ENCODE measurements around the gene PRPF18. TPM values are rescaled to one million over a fixed set of nuclear protein-coding genes. Genes with fewer than 3 reads are reported as not detected.

PRPF18 gene
- total and polyA plus RNA-seq, 2 experiments from 2014 or later = 19.3 to 24.7 TPM

DNA sequence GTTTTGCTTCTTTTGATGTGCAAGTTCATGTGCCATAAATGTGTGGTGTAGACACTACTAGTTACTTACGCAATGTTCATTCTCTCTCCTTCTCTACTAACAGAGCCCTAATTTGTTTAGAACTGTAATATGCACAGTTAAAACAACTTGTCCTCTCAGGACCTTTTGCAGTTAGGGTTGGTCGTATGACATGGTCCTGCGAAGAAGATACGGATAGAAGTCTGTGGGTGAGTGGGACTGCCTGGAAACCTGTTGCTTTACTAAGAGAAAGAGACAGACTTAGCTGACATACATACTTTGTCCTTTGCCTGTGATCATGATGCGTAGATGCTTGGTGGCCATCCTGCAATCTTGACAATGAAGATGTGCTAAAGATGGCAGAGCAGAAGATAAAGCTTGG is 51.1 kb downstream of the PRPF18 start:
- no peak overlapping the region for H3K4me3 ChIP-seq
- WGBS (ENCODE audit: low lambda C conversion rate, missing lambda C conversion rate) = 96% methylated on average over 5 of the region's 5 CpGs
- TF ChIP-seq EZH2 (IDR thresholded peaks at IDR 0.05; ENCODE audit: borderline replicate concordance) = no peak
- TF ChIP-seq, protein P1, sequence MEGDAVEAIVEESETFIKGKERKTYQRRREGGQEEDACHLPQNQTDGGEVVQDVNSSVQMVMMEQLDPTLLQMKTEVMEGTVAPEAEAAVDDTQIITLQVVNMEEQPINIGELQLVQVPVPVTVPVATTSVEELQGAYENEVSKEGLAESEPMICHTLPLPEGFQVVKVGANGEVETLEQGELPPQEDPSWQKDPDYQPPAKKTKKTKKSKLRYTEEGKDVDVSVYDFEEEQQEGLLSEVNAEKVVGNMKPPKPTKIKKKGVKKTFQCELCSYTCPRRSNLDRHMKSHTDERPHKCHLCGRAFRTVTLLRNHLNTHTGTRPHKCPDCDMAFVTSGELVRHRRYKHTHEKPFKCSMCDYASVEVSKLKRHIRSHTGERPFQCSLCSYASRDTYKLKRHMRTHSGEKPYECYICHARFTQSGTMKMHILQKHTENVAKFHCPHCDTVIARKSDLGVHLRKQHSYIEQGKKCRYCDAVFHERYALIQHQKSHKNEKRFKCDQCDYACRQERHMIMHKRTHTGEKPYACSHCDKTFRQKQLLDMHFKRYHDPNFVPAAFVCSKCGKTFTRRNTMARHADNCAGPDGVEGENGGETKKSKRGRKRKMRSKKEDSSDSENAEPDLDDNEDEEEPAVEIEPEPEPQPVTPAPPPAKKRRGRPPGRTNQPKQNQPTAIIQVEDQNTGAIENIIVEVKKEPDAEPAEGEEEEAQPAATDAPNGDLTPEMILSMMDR (IDR thresholded peaks at IDR 0.05; ENCODE audit: poor library complexity) = no peak
- no peak for TF ChIP-seq EZH2phosphoT487 (IDR thresholded peaks at IDR 0.05; ENCODE audit: low read depth, severe bottlenecking, unreplicated experiment)
- no peak for DNase-seq (ENCODE audit: low spot score)
- H3K4me1 ChIP-seq (ENCODE audit: insufficient read depth) = no peaks in the 10 kb centered on the region
- H3K27ac ChIP-seq = no peak overlapping the region
- no peaks in the 10 kb centered on the region for H3K27me3 ChIP-seq
- H2AFZ ChIP-seq = no peak overlapping the region
- H3K79me2 ChIP-seq = no peaks in the 10 kb centered on the region
- H3K9me2 ChIP-seq (replicated peaks; ENCODE audit: insufficient read depth) = no peaks in the 10 kb centered on the region
- no peaks in the 10 kb centered on the region for H3K9me3 ChIP-seq (ENCODE audit: low read depth)
- no peaks in the 10 kb centered on the region for H4K20me1 ChIP-seq (ENCODE audit: insufficient read depth, poor library complexity, severe bottlenecking)
- H3K36me3 ChIP-seq (replicated peaks; ENCODE audit: insufficient read depth, low read depth) = no peaks in the 10 kb centered on the region
- H3K4me2 ChIP-seq = no peak overlapping the region

DNA sequence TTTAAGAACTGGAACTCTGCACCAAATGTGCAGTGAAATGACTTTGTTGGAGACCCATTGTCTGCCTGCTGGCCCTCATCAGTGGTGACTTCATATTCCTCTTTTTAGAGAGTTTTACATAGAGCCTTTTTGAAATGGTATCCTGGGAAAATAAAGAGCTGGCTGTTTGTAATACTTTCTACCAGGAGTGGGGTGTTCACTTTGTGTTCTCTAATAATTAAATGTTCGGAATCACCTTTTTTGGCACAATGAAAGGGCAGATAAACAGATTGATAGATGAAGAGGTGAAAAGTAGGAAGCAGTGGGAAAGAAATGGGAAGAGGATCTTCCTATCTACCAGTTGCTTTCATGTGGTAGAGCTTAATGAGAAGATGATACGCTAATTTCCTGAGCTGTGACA is 55.5 kb downstream of the PRPF18 start:
- no peak overlapping the region for H3K4me3 ChIP-seq
- H2AFZ ChIP-seq = no peak overlapping the region
- H3K4me2 ChIP-seq = no peak overlapping the region
- no peaks in the 10 kb centered on the region for H3K36me3 ChIP-seq (replicated peaks; ENCODE audit: insufficient read depth, low read depth)
- TF ChIP-seq EZH2phosphoT487 (IDR thresholded peaks at IDR 0.05; ENCODE audit: low read depth, severe bottlenecking, unreplicated experiment) (no peak), EZH2 (IDR thresholded peaks at IDR 0.05; ENCODE audit: borderline replicate concordance) (no peak)
- TF ChIP-seq, protein P1 (IDR thresholded peaks at IDR 0.05; ENCODE audit: poor library complexity) = no peak
- no peak overlapping the region for H3K27ac ChIP-seq
- 98% methylated on average over 2 of the region's 2 CpGs for WGBS (ENCODE audit: low lambda C conversion rate, missing lambda C conversion rate)
- no peak for DNase-seq (ENCODE audit: low spot score)
- H3K4me1 ChIP-seq (ENCODE audit: insufficient read depth) = no peaks in the 10 kb centered on the region
- no peaks in the 10 kb centered on the region for H3K9me2 ChIP-seq (replicated peaks; ENCODE audit: insufficient read depth)
- no peaks in the 10 kb centered on the region for H3K79me2 ChIP-seq
- H4K20me1 ChIP-seq (ENCODE audit: insufficient read depth, poor library complexity, severe bottlenecking) = no peaks in the 10 kb centered on the region
- H3K9me3 ChIP-seq (ENCODE audit: low read depth) = no peaks in the 10 kb centered on the region
- H3K27me3 ChIP-seq = no peaks in the 10 kb centered on the region

DNA sequence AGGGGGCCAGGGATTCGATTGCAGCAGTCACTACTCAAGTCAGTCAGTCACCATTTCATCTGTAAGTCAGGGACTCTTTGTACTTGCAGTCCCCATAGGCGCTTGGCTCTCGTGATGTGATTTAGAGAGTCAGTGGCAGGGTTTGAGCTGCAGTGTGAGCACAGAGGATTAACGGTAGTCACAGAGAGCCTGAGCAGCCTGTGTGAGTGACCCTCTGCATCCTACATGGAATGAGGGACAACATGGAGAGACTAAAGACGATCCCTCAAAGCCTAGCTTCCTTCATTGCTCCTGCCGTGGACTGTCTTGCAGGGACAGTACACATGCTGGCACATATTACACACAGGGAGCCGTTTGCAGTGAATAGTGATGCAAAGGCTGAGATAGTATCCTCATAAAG is 56.3 kb downstream of the PRPF18 start:
- no peaks in the 10 kb centered on the region for H3K9me3 ChIP-seq (ENCODE audit: low read depth)
- no peaks in the 10 kb centered on the region for H3K79me2 ChIP-seq
- H3K4me1 ChIP-seq (ENCODE audit: insufficient read depth) = no peaks in the 10 kb centered on the region
- no peaks in the 10 kb centered on the region for H3K27me3 ChIP-seq
- no peaks in the 10 kb centered on the region for H3K9me2 ChIP-seq (replicated peaks; ENCODE audit: insufficient read depth)
- no peaks in the 10 kb centered on the region for H3K36me3 ChIP-seq (replicated peaks; ENCODE audit: insufficient read depth, low read depth)
- no peaks in the 10 kb centered on the region for H4K20me1 ChIP-seq (ENCODE audit: insufficient read depth, poor library complexity, severe bottlenecking)
- no peak overlapping the region for H3K4me3 ChIP-seq
- no peak for DNase-seq (ENCODE audit: low spot score)
- no peak for TF ChIP-seq EZH2 (IDR thresholded peaks at IDR 0.05; ENCODE audit: borderline replicate concordance)
- TF ChIP-seq, protein P1 (IDR thresholded peaks at IDR 0.05; ENCODE audit: poor library complexity) = no peak
- no peak overlapping the region for H2AFZ ChIP-seq
- no peak overlapping the region for H3K4me2 ChIP-seq
- H3K27ac ChIP-seq = no peak overlapping the region
- 84% methylated on average over 7 of the region's 7 CpGs for WGBS (ENCODE audit: low lambda C conversion rate, missing lambda C conversion rate)

DNA sequence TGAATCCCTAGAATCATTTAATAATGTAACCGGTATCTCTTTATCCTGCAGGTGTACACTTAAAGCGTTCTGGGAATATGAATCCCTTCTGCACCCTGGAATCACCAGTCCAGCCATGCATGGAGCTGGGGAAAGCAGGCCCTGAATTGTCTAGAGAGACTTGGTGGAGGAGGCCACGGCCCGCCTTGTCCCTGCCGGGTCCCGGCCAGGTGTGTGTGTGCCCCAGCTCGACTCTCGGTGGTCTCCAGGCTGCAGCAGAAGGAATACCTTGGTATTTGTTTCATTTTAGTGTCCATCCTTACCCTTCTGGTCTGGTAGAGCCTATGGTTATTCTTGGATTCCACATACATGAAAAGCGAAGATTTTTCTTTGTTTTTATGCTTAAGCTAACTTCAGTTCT is 58.1 kb downstream of the PRPF18 start:
- no peak overlapping the region for H3K4me2 ChIP-seq
- no peak for DNase-seq (ENCODE audit: low spot score)
- no peaks in the 10 kb centered on the region for H3K9me2 ChIP-seq (replicated peaks; ENCODE audit: insufficient read depth)
- H3K4me3 ChIP-seq = no peak overlapping the region
- 91% methylated on average over 9 of the region's 9 CpGs for WGBS (ENCODE audit: low lambda C conversion rate, missing lambda C conversion rate)
- no peaks in the 10 kb centered on the region for H3K27me3 ChIP-seq
- H4K20me1 ChIP-seq (ENCODE audit: insufficient read depth, poor library complexity, severe bottlenecking) = no peaks in the 10 kb centered on the region
- H3K27ac ChIP-seq = no peak overlapping the region
- H3K9me3 ChIP-seq (ENCODE audit: low read depth) = no peaks in the 10 kb centered on the region
- H3K4me1 ChIP-seq (ENCODE audit: insufficient read depth) = no peaks in the 10 kb centered on the region
- no peaks in the 10 kb centered on the region for H3K36me3 ChIP-seq (replicated peaks; ENCODE audit: insufficient read depth, low read depth)
- TF ChIP-seq, protein P1 (IDR thresholded peaks at IDR 0.05; ENCODE audit: poor library complexity) = no peak
- no peak for TF ChIP-seq EZH2 (IDR thresholded peaks at IDR 0.05; ENCODE audit: borderline replicate concordance)
- TF ChIP-seq EZH2phosphoT487 (IDR thresholded peaks at IDR 0.05; ENCODE audit: low read depth, severe bottlenecking, unreplicated experiment) = no peak
- H3K79me2 ChIP-seq = no peaks in the 10 kb centered on the region
- no peak overlapping the region for H2AFZ ChIP-seq

All from hepatocyte (in vitro differentiated cells).